Astrocyte of the cerebellum (primary cell): ENCODE measurements around the gene TUBGCP6.

Source experiments
- DNase-seq: peaks from one replicate; pipeline ENCODE4 v3.0.0-alpha.2; 2011; ENCODE audit warnings: low read depth
- H3K4me3 ChIP-seq: 2 replicates; pipeline ENCODE4 v1.5.1; 2011; ENCODE audit warnings: mild to moderate bottlenecking, low read depth, low read length, moderate library complexity
- in situ Hi-C: cut with HindIII; loops from 2 replicates; pipeline ENCODE4 v1.10.0; 2017; ENCODE audit warnings: low sequenced_read_pairs
- TF ChIP-seq, protein P1 (sequence below): IDR thresholded peaks from 2 replicates; pipeline ENCODE4 v1.5.1; 2012; ENCODE audit warnings: low read length, low read depth, moderate library complexity, mild to moderate bottlenecking; ENCODE audit errors: missing control alignments

The TUBGCP6 gene

DNA sequence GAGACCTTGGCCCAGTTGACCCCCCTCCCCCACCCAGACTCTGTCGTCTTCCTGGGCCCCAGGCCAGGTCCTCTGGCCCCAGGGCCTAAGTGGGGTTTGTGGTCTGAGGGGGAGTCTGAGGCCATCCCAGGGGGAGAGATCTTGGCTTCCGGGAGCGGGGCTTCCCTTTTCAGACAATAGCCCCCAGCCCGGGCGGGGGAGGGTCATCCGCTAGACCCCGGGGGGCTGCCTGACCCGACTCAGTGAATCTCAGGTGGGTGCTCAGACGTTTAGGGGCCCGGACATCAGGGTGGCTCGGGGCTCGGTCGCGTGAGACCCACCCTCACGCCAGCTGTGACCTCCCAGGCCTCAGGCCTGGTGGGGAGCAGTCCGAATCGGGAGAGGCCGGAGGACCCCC, 24.7 kb upstream of the TUBGCP6 start:
- H3K4me3 ChIP-seq: peak overlapping the region; percentile 52
- no peak for DNase-seq
- TF ChIP-seq, protein P1, sequence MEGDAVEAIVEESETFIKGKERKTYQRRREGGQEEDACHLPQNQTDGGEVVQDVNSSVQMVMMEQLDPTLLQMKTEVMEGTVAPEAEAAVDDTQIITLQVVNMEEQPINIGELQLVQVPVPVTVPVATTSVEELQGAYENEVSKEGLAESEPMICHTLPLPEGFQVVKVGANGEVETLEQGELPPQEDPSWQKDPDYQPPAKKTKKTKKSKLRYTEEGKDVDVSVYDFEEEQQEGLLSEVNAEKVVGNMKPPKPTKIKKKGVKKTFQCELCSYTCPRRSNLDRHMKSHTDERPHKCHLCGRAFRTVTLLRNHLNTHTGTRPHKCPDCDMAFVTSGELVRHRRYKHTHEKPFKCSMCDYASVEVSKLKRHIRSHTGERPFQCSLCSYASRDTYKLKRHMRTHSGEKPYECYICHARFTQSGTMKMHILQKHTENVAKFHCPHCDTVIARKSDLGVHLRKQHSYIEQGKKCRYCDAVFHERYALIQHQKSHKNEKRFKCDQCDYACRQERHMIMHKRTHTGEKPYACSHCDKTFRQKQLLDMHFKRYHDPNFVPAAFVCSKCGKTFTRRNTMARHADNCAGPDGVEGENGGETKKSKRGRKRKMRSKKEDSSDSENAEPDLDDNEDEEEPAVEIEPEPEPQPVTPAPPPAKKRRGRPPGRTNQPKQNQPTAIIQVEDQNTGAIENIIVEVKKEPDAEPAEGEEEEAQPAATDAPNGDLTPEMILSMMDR: no peak
- in situ Hi-C loops: no loop called here

DNA sequence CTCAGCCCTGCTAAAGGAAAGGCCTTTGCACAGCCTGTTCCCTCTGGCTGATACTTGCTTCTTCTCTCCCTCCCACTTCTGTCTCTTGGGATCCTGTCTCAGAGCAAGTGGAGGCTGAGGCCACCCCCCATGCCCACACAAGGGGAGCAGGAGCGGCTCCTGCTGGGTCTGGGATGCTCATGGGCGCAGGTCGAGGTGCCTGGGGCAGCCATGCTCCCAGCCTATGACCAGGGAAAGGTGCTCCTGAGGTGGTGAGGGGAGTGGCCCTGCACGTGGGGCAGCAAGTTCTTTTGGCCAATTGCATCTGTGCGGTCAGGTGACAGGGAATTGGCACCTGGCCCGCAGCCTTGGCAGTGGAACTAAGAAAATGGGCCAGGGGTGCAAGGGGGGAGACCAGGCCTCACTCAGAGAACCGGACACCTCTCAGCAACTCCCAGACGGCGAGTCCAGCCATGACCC, 23.9 kb upstream of the TUBGCP6 start:
- no peak for DNase-seq
- no peak overlapping the region for H3K4me3 ChIP-seq
- TF ChIP-seq, protein P1: no peak
- in situ Hi-C loops: no loop called here

DNA sequence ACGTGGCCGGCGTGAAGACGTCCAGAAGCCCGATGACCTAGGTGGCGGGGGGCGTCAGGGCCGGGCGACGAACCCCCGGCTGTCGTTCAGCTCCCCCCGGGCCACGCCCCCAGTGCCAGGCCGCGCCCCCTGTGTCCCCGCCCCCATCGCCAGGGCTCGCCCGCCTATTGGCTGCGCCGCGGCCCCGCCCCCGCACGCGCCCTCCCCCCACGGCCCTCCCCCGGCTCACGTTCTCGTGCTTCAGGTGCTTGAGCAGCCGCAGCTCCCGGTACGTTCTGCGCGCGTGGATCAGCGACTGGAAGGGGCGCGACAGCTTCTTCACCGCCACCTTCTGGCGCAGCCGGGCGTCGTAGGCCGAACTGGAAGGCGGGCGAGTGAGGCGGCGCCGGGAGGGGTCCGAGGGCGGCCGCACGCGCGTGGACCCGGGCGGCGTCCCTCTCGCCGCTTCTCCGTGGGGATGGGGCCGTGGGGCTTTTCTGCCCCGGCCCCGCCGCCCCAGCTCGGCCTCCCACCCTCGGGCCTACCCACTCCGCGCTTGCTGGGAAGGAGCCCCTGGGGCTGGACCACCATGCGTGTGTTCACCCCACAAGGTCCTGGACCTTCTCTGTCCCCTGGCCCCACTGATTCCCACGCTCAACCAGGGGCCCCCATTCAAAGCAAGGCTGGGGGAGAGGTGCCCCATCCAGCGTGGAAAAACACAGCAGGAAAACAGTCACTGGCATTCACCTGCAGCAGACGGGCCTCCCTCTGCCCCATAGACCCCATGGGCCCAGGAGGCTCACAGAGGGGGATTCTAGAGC, 23.0 kb upstream of the TUBGCP6 start:
- H3K4me3 ChIP-seq: peak overlapping the region; percentile 19
- DNase-seq: no peak
- in situ Hi-C loops: no loop called here
- TF ChIP-seq, protein P1: peak; percentile 24

DNA sequence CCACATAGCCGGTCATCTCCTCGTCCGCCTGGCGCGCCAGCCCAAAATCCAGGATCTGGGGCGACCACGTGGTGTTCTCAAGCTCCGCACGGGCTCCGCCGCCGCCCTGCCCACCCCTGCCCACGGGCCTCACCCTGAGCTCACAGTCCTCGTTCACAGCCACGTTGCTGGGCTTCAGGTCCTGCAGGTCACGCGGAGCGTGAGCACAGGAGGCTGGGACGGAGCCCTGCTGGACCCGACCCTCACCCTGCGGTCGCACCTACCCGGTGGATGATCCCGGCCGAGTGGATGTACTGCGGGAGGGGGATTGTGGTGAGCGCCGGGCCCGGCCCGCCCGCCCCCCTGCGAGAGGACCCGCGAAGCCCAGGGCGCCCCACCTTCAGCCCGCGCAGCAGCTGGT, 22.2 kb upstream of the TUBGCP6 start:
- H3K4me3 ChIP-seq: peak overlapping the region; percentile 19
- in situ Hi-C loops: no loop called here
- TF ChIP-seq, protein P1: no peak
- no peak for DNase-seq

DNA sequence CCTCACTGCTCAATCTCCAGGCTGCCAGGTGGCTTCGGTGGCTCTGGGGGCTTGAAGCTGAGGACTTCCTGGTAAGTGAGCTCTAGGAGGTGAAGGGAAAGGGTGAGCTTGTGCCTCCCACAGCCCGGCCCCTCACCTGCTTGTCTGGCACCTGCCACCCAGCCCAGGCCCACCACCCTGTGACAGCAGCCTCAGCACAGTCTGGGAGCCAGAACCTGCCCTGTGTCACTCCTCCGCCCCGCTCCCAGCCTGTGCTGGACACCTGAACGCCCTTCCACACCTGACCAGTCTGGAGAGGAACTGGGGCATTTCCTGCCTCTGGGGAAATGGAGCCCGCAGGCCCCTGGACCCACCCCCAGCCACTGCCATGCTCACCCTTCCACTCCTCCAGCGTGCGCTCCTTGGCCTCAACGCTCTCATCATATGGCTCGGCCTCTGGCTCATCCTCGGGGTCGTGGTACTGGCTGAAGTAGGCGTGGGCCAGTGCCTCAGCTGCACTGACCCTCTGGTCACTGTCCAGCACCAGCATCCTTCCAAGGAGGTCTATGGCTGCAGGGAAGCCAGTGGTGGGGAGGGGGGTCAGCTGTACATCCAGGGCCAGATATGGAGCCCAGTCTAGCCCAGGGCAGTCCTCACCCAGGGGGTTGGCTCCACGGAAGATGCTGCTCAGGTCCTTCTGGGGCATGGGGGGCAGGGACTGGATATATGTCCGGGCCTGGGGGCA, 20.3 kb upstream of the TUBGCP6 start:
- in situ Hi-C loops: no loop called here
- DNase-seq: no peak
- H3K4me3 ChIP-seq: no peak overlapping the region
- TF ChIP-seq, protein P1: no peak

DNA sequence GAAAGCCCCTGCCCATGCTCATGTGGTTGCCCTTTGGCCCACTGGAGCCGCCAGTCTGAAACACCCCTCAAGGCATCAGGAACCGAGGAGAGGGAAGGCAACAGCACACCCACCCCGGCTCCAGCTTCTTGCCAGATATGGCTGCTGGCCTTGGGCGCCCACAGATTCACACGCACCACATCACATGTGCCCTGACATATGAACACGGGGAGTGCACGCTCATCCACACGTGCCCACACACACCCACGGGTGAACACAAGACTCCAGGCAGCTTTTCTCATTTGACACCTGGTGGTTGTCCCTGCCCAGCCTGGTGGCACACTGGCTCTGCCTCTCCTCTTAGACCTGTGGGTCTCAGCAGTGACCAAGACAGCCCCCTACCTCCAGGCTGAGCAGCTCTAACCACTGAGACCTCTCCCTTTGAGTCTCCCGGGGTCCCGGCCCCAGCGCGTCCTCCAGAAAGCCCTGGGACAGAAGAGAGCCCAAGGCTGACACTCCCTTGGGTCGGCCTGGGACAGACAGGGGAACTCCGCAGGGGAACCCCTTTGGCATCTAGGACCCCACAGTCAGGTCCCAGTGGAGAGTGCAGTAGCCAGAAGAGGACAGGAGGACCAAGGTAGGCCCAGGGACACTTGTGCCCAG, 19.4 kb upstream of the TUBGCP6 start:
- TF ChIP-seq, protein P1: no peak
- in situ Hi-C loops: no loop called here
- no peak overlapping the region for H3K4me3 ChIP-seq
- DNase-seq: no peak
